Prostate gland (tissue), 2 donors: ENCODE measurements around the gene RNF208.

Experiments
- POLR2A ChIP-seq: fragments of 450-650 bp; IDR thresholded peaks from one replicate; pipeline ENCODE4 v1.6.1; 2016; ENCODE audit warnings: antibody characterized with exemption, mild to moderate bottlenecking
- POLR2AphosphoS5 ChIP-seq: sonication (generic); formaldehyde crosslinking; IDR thresholded peaks from one replicate; pipeline ENCODE4 v1.6.1; 2017; ENCODE audit warnings: antibody characterized with exemption
- TF ChIP-seq, protein P1 (sequence below), 4 experiments: fragments of 200-600 bp in 2 of 4; fragments of 450-650 bp in 2 of 4; sonication (generic) in 2 of 4; IDR thresholded peaks; 1 replicate in 3 of 4; 2 replicates in 1 of 4; pipeline ENCODE4 v1.5.1; 2016 to 2019; ENCODE audit warnings: antibody characterized with exemption in 4 of 4, mild to moderate bottlenecking in 2 of 4, moderate library complexity in 2 of 4

DNA sequence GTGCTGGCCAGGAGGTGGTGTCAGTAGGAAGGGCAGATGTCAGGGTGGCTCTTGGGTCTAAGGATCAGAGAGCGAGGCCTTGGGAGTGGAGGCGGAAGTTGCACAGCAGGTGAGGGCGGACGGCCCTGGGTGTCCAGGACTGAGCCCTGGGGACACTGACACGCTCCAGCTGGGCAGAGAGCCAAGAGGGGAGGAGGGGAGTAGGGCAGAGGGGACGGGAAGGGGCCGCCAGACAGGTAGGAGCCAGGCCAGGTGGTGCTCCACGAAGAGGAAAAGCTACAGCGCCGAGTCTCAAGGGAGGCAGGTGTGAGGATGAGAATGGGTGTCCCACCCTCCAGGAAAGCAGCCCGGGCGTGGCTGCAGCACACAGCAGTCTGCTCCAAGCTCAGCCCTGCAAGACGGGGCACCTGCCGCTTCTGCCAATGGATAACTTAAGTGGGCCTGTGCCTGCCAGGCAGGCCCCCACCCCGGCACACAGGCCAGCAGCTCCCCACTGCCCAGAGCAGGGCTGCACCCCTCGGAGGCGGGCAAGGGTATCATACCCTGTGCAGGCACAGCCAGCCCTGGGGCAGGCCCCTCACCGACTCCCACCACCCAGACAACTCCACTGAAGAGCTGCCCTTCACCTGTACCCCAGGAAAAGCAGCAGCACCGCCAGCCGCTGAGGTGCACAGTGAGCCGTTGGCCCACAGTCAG, 26.4 kb downstream of the RNF208 start:
- TF ChIP-seq POLR2A (no peak), POLR2AphosphoS5 (no peak)
- TF ChIP-seq, protein P1, sequence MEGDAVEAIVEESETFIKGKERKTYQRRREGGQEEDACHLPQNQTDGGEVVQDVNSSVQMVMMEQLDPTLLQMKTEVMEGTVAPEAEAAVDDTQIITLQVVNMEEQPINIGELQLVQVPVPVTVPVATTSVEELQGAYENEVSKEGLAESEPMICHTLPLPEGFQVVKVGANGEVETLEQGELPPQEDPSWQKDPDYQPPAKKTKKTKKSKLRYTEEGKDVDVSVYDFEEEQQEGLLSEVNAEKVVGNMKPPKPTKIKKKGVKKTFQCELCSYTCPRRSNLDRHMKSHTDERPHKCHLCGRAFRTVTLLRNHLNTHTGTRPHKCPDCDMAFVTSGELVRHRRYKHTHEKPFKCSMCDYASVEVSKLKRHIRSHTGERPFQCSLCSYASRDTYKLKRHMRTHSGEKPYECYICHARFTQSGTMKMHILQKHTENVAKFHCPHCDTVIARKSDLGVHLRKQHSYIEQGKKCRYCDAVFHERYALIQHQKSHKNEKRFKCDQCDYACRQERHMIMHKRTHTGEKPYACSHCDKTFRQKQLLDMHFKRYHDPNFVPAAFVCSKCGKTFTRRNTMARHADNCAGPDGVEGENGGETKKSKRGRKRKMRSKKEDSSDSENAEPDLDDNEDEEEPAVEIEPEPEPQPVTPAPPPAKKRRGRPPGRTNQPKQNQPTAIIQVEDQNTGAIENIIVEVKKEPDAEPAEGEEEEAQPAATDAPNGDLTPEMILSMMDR (IDR thresholded peaks at IDR 0.05): no peak
